LNCaP clone FGC (cell line): ENCODE measurements around the gene MRGPRE.

Experiments used
- DNase-seq: peaks from one replicate; pipeline ENCODE4 v3.0.0-alpha.2; 2011; ENCODE audit warnings: low read depth
- H3K4me3 ChIP-seq: 2 replicates; pipeline ENCODE4 v1.5.1; 2011; ENCODE audit warnings: mild to moderate bottlenecking, low read depth, low read length, control low read depth
- TF ChIP-seq, protein P1 (sequence below): IDR thresholded peaks from 2 replicates; pipeline ENCODE4 v1.5.1; 2012; ENCODE audit warnings: mild to moderate bottlenecking; ENCODE audit not compliant: control insufficient read depth, insufficient read depth; ENCODE audit errors: extremely low read depth

The MRGPRE gene

GRCh38 chr11:3183523-3183922 lies 48.7 kb downstream of the MRGPRE start:
- DNase-seq: no peak
- H3K4me3 ChIP-seq: no peak overlapping the region
- TF ChIP-seq, protein P1, sequence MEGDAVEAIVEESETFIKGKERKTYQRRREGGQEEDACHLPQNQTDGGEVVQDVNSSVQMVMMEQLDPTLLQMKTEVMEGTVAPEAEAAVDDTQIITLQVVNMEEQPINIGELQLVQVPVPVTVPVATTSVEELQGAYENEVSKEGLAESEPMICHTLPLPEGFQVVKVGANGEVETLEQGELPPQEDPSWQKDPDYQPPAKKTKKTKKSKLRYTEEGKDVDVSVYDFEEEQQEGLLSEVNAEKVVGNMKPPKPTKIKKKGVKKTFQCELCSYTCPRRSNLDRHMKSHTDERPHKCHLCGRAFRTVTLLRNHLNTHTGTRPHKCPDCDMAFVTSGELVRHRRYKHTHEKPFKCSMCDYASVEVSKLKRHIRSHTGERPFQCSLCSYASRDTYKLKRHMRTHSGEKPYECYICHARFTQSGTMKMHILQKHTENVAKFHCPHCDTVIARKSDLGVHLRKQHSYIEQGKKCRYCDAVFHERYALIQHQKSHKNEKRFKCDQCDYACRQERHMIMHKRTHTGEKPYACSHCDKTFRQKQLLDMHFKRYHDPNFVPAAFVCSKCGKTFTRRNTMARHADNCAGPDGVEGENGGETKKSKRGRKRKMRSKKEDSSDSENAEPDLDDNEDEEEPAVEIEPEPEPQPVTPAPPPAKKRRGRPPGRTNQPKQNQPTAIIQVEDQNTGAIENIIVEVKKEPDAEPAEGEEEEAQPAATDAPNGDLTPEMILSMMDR: no peak

DNA sequence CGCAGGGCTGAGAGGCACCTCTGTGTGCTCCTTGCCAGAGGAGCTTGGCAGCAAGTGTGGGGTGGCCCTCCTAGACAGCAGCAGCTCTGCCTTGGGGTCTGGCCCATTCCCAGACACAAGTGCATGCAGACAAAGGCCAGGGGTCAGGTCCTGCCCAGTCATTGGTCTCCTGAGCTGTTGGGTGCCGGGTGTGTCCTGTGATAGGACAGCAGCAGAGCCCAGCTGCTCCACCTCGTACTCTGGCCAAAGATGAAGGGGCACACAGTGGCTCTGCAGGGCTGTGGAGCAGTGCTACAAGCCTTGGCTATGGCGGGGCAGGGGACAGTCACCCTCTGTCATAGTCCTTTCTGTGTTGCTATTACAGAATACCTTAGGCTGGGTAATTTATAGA lies 49.8 kb downstream of the MRGPRE start:
- H3K4me3 ChIP-seq: no peak overlapping the region
- no peak for DNase-seq
- TF ChIP-seq, protein P1: no peak

GRCh38 chr11:3181725-3182461 lies 50.3 kb downstream of the MRGPRE start:
- no peak overlapping the region for H3K4me3 ChIP-seq
- TF ChIP-seq, protein P1: no peak
- DNase-seq: no peak

- DNase-seq: no peak
- TF ChIP-seq, protein P1: no peak
- H3K4me3 ChIP-seq: no peak overlapping the region
Measured at GRCh38 chr11:3180869-3181268, 51.3 kb downstream of the MRGPRE start.

GRCh38 chr11:3178349-3178748 lies 53.9 kb downstream of the MRGPRE start:
- DNase-seq: no peak
- TF ChIP-seq, protein P1: no peak
- no peak overlapping the region for H3K4me3 ChIP-seq

GRCh38 chr11:3177931-3178330 lies 54.3 kb downstream of the MRGPRE start:
- no peak for DNase-seq
- TF ChIP-seq, protein P1: no peak
- no peak overlapping the region for H3K4me3 ChIP-seq
